AG09319 (cell line): ENCODE results near the gene TMSB4X.

Experiments used
- DNase-seq: peaks from one replicate; pipeline ENCODE4 v3.0.0-alpha.2; 2010; ENCODE audit warnings: low read depth; ENCODE audit errors: extremely low read depth
- CTCF ChIP-seq: IDR thresholded peaks from 2 replicates; pipeline ENCODE4 v1.5.1; 2011; ENCODE audit warnings: low read depth, mild to moderate bottlenecking, inconsistent platforms, low read length, moderate library complexity

The TMSB4X gene

DNA sequence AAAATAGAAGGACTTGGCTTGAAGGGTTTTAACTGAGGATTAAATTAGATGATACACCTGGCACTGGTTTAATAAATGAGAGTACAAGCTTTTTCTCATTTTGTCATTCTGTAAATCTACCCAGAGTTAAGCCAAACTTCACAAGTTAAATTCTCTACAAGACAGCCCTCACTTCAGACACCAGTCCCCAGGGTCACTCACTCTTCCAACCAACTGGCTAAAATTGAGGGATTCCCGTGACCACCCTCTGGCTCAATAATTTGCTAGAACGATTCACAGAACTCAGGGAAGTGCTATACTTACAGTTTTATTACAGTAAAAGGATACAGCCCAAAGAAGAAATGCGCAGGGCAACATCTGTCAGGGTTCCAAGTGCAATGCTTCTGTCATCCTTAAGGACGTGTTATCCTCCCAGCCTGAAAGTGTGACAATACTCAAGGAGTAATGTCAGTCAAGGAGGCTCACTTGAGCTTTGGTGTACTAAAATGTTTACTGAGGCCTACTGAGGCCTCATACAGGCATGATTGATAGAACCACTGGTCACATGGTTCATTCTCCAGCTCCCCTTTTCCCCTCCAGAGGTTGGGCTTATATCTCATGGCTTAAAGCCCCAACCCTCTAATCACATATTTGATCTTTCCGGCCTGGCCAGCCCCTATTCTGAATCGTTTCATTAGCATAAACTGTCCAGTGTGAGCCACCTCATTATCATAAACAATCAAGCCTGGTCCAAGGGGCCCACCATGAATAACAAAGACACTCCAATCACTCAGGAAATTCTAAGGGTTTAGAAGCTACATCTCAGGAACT is 9.6 kb upstream of the TMSB4X start:
- DNase-seq: no peak

DNA sequence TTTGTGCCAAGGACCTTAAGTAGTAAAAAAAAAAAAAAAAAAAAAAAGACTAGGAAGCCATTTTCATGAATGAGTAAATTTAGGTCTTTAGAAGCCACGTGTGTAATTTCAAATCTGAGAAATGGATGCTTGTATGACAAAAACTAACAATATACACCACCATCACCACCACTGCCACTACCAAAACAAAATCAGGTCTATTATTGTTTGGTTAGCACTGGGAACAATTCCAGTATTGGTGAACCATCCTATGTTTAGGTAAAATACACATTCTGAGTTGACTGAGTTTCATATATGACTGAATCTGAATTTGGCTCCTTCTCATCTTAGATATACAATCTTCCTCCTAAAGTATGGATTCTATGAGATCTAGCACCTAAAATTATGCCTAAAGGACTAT is 8.8 kb upstream of the TMSB4X start:
- DNase-seq: no peak
- TF ChIP-seq CTCF: no peak

More for the DNA sequence above, 9.6 kb upstream of the TMSB4X start:
- TF ChIP-seq CTCF: no peak

DNA sequence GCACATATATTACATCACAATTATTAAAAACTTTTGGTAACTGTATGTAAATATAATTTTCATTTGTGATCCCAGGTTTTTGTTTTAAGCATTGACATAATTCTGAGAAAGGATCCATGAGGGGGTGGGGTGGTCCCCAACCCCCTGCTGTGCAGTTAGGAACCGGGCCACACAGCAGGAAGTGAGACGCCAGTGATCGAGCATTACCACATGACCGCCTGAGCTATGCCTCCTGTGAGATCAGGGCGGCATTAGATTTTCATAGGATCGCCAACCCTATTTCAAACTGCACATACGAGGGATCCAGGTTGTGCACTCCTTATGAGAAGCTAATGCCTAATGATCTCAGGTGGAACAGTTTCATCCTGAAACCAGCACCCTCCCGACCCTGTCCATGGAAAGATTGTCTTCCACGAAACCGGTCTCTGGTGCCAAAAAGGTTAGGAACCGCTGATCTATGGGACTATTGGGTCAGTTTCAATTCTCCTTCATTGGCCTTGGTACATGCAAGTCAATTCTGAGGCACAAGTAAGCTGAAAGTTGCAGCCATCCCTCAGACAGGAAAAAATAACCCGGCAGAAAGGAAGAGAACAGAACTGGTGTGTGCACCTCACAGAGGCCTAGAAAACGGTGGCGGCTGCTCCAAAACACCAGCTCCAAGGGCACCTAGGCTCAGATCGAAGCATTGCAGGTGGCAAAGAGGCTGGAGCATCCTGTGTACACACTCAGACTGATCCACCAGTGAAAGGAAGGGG is 7.0 kb upstream of the TMSB4X start:
- DNase-seq: no peak
- TF ChIP-seq CTCF: no peak

DNA sequence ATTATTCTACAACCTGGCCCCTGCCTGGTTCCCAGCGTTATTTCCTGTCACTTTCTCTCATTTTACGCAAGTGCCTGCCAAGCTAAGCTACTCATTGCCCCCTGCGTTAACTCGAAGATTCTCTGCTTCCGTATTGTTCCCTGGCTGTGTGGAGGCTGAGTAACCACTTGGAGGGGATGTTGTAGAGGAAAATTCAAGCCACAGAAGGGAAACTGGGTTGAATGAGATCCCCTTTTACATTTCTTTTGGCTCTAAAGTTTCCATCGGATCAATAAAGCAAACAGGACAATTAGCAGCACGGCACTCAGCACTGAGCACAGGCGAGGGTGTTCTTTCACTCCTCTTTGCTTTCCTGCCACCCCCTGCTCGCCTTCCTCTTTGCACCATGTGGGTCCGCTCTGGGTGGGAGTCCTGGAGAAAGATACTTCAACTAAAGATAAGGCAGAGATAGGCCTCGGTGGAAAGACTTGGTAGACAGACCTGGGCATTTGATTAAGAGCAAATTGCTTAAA is 4.2 kb upstream of the TMSB4X start:
- TF ChIP-seq CTCF: peak; percentile 60

DNA sequence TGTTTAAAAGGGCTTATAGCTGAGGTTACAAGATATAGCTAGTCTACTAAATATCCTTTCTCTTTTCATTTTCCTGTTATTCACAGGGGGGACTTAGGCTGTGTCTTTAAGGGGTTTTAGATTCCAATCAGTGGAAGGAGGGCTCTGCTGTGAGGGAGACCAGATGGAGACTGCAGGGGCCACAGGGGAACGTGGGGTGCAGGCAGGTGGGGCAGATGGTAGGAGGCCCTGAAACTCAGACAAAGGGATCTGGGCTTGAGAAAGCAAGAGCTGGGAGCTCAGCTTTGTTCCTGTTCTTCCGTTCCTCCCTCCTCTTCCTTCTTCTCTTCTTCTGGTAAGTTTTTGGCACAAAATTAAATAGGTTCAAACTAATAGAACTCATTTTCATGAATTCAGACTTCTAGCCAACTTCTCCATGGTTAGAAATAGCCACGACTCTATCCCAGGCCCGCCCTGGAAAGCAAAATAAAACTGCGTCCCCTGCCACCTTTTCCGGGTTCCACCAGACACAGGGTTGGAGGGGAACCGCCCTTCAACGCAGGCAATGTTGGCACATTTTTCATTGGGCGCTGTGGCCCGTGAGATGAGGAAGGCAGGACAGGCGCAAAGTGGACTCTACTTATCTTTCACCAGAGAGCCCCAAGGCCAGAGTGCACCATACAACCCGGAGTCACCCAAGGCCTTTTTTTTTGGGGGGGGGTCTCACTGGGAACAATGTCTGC is 3.5 kb upstream of the TMSB4X start:
- no peak for TF ChIP-seq CTCF
- DNase-seq: no peak

More for the DNA sequence above, 4.2 kb upstream of the TMSB4X start:
- DNase-seq: no peak

GRCh38 chrX:12972243-12972642 is 2.7 kb upstream of the TMSB4X start:
- no peak for TF ChIP-seq CTCF
- no peak for DNase-seq
